ENCODE data around the gene PRKN. TPM values are rescaled to one million over a fixed set of nuclear protein-coding genes. Genes with fewer than 3 reads are reported as not detected.

Gene PRKN
- polyA plus RNA-seq, 1 donor from 2014 or later = 1.2 TPM

- H4K20me1 ChIP-seq (ENCODE audit: insufficient read depth) = no peaks in the 10 kb centered on the region
- H3K27me3 ChIP-seq (ENCODE audit: insufficient read depth, low read depth, low read length) = no peaks in the 10 kb centered on the region
- no peaks in the 10 kb centered on the region for H3K9me3 ChIP-seq (ENCODE audit: low read length)
- no peak overlapping the region for H3K27ac ChIP-seq (ENCODE audit: low read length)
- H3K79me2 ChIP-seq (replicated peaks; ENCODE audit: insufficient read depth, low read length) = no peaks in the 10 kb centered on the region
- no peak overlapping the region for H3K9ac ChIP-seq (ENCODE audit: low read length)
- H3K4me2 ChIP-seq (ENCODE audit: low read length) = no peak overlapping the region
- H3K36me3 ChIP-seq (ENCODE audit: insufficient read depth, low read length) = no peaks in the 10 kb centered on the region
- no peak for TF ChIP-seq TAF1 (IDR thresholded peaks at IDR 0.05; ENCODE audit: low read depth)
- TF ChIP-seq EZH2 (IDR thresholded peaks at IDR 0.05; ENCODE audit: borderline replicate concordance, insufficient read depth, low read length, poor library complexity, severe bottlenecking) = no peak
- no peak for TF ChIP-seq MXI1 (conservative IDR thresholded peaks at IDR 0.05; ENCODE audit: poor library complexity, severe bottlenecking)
- TF ChIP-seq RAD21 (conservative IDR thresholded peaks at IDR 0.05) = no peak
- no peak for TF ChIP-seq POLR2AphosphoS5 (IDR thresholded peaks at IDR 0.05)
- TF ChIP-seq EP300 (conservative IDR thresholded peaks at IDR 0.05; ENCODE audit: poor library complexity, severe bottlenecking) = no peak
- no peak for TF ChIP-seq REST (IDR thresholded peaks at IDR 0.05; ENCODE audit: borderline replicate concordance)
- TF ChIP-seq SMC3 (conservative IDR thresholded peaks at IDR 0.05; ENCODE audit: poor library complexity) = no peak
- no peak for TF ChIP-seq CTCF (IDR thresholded peaks at IDR 0.05; ENCODE audit: poor library complexity, severe bottlenecking)
- no peaks in the 10 kb centered on the region for H3F3A ChIP-seq (ENCODE audit: insufficient read depth, low read length, poor library complexity, severe bottlenecking)
- H2AFZ ChIP-seq (ENCODE audit: low read depth, low read length) = no peak overlapping the region
- no peaks in the 10 kb centered on the region for H3K9me2 ChIP-seq (ENCODE audit: insufficient read depth, low read length)
- H3K4me3 ChIP-seq (ENCODE audit: low read length) = no peak overlapping the region
Measured at GRCh38 chr6:162364488-162364887, 363.1 kb downstream of the PRKN start.

GRCh38 chr6:162363757-162364156 lies 363.8 kb downstream of the PRKN start:
- Histone ChIP-seq H3K4me2 (ENCODE audit: low read length) (no peak overlapping the region), H3K79me2 (replicated peaks; ENCODE audit: insufficient read depth, low read length) (no peaks in the 10 kb centered on the region), H4K20me1 (ENCODE audit: insufficient read depth) (no peaks in the 10 kb centered on the region), H3K27ac (ENCODE audit: low read length) (no peak overlapping the region), H2AFZ (ENCODE audit: low read depth, low read length) (no peak overlapping the region), H3K27me3 (ENCODE audit: insufficient read depth, low read depth, low read length) (no peaks in the 10 kb centered on the region), H3K9me2 (ENCODE audit: insufficient read depth, low read length) (no peaks in the 10 kb centered on the region), H3F3A (ENCODE audit: insufficient read depth, low read length, poor library complexity, severe bottlenecking) (no peaks in the 10 kb centered on the region), H3K9ac (ENCODE audit: low read length) (no peak overlapping the region), H3K4me3 (ENCODE audit: low read length) (no peak overlapping the region), H3K9me3 (ENCODE audit: low read length) (no peaks in the 10 kb centered on the region), H3K36me3 (ENCODE audit: insufficient read depth, low read length) (no peaks in the 10 kb centered on the region)
- TF ChIP-seq CTCF (IDR thresholded peaks at IDR 0.05; ENCODE audit: poor library complexity, severe bottlenecking) (no peak), MXI1 (conservative IDR thresholded peaks at IDR 0.05; ENCODE audit: poor library complexity, severe bottlenecking) (no peak), EZH2 (IDR thresholded peaks at IDR 0.05; ENCODE audit: borderline replicate concordance, insufficient read depth, low read length, poor library complexity, severe bottlenecking) (no peak), RAD21 (conservative IDR thresholded peaks at IDR 0.05) (no peak), SMC3 (conservative IDR thresholded peaks at IDR 0.05; ENCODE audit: poor library complexity) (no peak)

Data from neural cell (in vitro differentiated cells).